ENCODE data around the gene PRELID3B.
"Not testable (repeated sequence)": the region's sequence is repeated elsewhere in the genome, so short reads cannot be mapped to it uniquely, and the experiment has no call there.

PRELID3B gene

DNA sequence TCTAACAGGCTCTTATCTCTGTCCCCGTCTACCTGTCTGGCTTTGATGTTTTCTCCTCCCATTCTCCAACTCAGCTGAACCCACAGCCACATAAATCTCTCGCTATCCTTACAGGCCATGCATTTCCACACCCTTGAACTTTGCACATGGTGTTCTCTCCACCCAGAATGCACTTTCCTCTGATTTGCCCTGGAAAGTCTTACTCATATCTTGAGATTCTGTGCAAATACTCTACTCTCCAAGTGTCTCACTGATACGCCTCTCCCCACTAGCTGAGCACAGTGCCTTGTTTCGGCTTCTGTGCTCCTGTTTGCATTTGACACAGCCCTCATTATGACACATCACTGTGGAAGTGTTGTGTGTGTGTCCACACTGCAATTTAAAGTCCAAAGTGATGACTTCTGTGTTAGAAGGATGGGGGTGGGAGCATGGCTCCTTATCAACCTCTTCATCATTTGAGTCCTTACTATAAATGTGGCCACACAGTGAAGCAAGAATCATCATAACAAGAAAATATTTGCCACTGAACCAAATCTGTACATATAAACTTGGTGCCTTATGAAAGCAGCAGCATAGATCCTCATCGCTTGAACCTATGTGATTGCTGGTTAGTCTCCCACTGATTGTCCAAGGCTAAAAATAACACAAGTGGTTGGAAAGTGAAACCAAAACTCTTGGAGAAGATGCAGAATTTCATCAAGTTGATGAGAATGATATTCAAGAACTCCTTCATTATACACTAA is 5.5 kb upstream of the PRELID3B start:
- DNase-seq, result no peak

DNA sequence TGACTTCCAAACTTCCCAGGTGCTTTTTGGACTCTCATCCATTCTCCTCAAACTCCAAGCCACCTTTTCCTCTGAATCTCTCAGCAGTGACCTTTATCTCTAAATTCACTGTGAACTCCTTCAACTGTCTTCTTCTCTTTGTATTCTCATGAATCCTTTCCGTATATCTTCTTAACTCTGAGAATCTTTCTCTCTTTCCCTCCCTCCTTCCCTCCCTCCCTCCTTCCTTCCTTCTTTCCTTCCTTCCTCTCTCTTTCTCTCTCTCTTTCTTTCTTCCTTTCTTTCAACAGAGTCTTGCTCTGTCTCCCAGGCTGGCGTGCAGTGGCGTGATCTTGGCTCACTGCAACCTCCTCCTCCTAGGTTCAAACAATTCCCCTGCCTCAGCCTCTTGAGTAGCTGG is 4.3 kb upstream of the PRELID3B start:
- DNase-seq, result no peak

DNA sequence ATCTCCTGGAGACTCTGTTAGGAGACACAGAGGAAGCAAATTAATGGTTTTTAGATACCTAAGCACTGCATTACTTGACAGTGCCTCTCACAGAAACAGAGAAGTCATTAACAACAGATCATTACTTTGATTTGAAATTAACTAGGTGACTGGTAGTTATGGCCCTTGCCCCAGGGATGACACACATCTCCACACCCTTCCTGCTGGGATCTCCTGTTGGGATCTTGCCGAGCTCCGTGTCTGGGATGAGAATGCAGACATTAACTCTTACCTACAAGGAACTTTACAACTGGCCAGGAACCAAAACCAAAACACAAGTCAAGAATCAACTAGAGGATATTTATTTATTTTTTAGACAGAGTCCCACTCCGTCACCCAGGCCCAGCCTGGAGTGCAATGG is 2.2 kb upstream of the PRELID3B start:
- DNase-seq, result no peak

DNA sequence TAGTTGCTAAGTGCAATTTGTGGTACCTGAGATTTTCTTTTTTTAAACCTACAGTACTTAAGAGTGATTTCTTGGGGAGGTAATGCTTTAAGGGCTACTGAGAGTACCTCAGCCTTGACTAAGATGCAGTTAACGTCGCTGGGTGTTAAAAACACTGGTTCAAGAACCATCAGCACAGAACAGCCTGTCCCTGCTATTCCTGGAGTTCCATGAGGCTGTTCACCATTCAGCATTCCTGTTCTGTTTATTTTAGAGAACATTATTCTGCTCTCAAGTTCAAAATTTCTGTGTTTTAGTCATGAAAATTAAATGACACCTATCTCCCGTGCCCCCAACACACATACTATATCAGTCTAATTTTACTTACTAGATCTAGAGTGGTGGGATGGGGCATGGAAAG is 1.7 kb upstream of the PRELID3B start:
- DNase-seq, result no peak

DNA sequence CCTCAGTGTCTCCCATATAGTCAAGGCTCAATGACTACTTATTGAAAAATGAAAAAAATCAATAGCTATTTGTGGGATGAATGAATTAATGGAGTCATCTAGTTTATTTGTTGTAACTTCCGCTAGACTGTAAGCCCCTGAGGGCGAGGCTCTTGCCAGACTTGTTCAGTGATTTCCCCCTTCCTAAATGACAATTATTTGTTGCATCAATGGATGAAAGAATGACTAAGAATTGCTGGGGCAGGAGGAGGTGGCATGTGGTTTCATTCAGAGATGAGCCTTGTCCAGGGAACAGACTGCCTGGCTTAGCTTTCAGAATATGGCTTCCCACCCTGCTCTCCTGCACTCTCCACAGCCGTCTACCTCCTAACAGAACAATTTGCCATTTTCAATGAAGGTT is 1.1 kb upstream of the PRELID3B start:
- DNase-seq, result no peak

DNA sequence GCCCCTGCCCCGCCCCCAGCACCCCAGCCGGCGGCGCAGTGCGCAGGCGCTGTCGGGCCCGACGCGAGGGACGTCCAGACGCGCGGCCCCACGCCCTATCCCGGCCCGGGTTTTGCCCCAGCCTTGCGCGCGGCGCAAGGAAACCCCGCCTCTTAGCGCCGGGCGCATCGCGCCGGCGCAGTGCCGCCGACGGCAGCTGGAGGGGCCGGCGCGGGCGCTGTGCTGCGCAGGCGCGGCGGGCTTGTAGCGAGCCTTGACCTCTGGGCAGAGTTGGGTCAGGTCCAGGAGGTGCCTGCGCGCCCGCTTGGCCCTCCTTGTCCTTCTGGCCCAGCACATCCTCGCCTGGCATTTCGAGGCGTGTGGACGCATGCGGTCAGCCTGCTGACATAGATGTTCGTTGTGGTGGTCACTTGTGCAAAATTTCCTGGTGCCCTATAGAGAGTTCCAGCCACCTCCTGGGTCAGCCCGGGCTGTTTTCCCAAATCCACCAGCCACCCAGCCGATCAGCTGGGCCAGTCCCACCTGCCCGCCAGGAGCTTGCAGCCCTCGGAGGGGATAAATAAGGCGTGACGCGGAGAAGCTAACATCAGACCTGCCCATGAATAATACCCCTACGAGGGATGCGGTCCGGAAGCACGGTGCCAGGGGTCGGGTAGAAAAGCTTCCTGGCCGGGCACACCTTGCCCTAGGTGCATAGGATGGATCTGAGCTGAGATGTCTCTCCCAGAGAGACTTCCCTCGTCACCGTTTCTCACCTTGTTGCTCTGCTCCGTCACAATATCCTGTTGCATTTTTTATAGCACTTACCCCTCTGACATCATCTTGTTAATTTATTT is 428 bp upstream of the PRELID3B start:
- peak; percentile 33 for DNase-seq

DNA sequence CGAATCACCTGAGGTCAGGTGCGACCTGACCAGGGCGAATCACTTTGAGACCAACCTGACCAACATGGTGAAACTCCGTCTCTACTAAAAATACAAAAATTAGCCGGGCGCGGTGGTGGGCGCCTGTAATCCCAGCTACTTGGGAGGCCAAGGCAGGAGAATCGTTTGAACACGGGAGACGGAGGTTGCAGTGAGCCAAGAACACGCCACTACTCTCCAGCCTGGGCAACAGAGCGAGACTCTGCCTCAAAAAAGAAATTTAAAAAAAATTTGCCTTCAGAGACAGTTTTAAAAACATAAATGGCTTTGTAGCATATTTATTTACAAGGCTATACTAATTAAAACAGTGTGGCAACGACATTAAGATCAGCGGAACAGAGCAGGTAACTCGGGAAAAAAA is 1.1 kb downstream of the PRELID3B start:
- DNase-seq, result not testable (repeated sequence)

DNA sequence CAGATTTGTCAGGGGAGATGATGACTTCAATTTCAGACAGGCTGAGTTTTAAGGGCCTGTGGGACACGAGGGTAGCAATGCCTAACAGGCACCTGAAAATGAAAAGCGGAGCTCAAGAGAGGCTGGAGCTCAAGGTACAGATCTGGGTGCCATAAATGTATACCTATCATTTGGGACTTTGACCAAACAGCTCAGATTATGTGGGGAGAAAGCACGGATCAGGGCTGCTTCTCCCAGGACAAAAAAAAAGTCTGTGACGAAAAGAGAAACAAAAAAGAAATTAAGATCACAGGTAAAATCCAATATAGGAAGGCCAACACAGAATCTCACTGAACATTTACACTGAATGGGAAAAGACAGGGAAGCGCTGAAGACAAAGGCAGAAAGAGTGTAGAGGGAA is 1.9 kb downstream of the PRELID3B start:
- no peak for DNase-seq

DNA sequence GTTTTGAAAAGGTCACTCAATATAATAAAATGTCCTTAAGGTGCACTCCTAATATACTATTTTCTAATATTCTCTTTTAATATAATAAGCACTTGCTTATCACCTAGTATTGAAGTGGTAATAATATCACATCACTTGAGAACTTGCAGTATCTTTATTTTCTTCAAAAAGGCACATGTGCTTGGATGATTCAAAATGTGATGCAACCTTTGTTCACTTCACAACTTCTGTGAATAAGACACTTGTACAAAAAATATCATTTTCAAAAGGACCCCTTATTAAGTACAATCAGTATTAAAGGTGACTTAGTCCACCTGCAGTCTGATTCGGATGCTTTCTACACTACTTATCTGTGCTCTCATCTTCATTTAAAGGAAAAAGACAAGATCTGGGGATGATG is 3.4 kb downstream of the PRELID3B start:
- DNase-seq, result no peak

DNA sequence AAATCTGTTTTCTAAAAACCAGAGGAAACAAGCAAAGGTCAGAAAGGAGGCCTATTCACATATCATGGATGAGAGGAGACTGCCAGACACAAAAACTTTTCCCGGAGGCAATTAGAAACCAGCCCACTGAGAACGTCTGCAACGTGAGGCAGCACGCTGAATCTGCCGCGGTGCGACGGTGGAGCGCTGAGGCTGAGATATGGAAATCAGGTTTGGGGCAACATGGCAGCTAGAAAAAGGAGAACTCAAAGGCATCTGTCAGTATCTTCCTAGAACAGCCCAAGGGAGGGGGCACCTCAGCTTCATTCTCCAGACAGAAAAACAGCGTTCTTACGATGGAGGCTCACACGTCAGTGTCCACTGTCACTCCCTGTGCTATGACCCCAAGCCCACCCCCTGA is 5.2 kb downstream of the PRELID3B start:
- DNase-seq, result no peak

DNA sequence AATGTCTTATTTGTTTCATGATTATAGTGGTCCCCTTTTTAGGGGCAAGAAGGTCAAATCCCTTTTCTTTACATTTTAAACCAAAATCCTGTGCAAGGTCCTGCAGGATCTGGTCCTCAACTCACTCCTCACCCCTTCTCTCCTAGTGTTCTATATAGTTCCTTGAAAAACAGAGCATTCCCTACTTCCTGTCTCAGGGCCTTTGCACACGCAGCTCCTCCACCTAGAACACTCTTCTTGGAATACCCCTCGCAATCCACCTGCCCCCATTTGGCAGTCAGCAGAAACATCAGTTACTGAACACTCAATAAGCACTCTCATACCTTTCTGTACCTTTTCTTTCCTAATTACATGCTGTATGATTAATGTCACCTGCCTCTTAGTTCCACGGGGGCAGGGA is 7.2 kb downstream of the PRELID3B start:
- DNase-seq, result no peak

DNA sequence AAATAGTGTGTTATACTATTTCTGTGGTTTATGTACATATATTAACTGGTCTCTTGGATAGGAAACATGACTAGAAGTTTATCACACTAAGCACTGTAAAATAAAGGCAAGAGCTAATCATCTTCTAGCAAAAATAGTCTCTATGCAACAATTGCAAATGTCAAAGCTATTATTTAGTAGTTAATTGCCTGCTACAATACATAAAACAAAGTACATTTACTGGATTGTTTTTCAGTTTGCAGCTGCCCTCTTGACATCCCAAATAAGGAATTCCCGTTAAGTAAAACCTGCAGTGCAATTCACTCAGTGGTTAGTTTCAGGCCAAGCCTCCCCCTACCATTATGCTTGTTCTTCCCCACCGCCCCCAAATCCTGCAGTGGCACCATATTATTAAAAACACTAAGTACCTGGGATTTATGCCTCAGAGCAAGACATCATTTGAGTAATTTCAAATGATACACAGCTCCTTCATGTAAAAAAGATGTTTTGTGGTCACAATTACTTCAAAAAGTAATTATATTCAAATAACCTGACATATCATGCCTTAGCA is 8.9 kb downstream of the PRELID3B start:
- DNase-seq, result no peak

DNA sequence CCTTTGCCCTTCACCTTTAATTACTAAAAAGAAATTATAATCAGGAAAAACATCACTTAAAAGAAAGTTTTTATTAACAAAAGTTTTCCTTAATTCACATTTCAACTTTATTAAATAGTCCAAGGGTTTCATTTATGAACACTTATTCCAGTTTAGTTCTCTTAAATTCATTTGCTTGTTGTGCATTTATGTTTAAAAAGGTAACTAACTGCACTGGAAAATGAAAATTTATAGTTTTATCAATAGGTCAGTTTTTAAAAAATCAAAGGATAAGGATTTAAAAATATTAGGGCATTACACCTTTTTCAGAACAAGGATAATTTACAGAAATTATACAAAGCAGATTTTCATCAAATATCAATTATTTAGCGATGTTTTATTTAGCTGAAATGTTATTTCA is 9.5 kb downstream of the PRELID3B start:
- no peak for DNase-seq

DNA sequence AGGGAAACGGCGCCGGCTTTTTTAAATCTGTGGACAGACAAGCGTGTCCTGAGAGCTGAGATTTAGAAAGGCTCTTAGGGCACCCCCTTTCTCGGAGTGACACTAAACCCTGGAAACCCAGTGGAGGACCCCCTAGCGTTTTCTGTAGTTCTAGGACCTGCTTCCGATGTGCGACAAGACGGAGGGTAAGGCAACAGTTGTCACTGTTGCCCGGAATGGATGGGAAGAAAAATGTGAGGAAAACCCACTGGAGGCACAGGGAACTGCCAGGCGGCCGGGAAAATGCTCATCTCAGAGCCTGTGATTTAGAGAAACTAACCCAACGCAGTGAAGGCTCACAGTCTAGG is 9.9 kb downstream of the PRELID3B start:
- no peak for DNase-seq

DNA sequence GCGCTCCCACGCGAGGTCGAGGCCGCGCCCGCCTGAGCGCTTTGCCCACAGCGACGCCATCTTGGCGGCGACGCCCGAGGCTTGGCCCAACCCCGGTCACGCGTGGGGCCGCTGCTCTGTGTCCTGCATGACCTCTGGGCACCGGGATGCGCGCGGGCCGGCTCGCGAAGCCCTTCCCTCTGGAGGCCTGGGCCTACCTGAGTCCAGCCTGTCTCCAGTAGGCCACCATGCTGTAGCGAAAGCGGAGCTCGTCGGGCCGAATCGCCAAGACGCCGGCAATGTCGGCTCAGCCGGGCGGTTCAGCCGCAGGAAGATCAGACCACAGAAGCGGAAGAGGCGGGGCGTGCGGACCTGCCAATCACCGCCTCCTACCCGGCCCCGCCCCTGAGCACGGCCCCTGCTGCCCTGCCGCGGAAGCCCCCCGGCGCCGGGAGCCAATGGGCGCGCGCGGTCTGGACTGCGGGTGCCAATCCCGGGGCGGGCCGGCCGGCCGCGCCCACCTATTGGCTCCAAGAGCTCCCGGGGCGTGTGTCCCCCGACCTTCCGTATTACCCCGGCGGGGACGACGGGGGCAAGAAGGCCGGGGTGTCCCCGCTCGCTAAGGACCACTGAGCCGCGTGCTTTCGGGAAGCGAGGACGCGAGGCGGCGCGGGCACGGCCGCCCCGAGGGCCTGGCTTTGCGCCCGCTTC is 10.4 kb downstream of the PRELID3B start, which contains the start of gene ATP5F1E:
ATP5F1E (minus strand) TSS at position 313 of the 690 bp plus-strand sequence; CDS start at position 229, 84 bp downstream.
- peak; percentile 78 for DNase-seq

DNA sequence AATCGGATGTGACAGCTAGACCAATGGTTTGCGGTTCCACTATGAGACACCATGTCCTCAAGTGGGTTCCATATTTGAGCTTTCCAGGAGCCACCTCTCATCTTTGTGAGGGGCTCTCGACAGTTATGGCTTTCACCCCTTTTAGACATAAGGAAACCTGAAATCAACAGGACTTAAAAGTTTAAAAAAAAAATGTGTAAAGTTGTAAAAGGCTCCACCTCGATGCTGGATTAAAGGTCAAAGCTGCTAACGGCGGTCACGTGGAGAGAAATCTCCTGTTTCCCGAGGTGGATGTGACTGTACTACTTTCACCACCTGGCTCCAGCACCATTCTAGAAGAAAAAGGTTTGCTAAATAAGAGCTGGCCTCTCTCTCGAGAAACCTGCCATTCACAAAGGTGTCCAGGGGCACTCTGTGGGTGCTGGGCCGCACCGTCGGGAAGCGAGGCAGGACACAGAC is 11.0 kb downstream of the PRELID3B start:
- DNase-seq, result no peak

DNA sequence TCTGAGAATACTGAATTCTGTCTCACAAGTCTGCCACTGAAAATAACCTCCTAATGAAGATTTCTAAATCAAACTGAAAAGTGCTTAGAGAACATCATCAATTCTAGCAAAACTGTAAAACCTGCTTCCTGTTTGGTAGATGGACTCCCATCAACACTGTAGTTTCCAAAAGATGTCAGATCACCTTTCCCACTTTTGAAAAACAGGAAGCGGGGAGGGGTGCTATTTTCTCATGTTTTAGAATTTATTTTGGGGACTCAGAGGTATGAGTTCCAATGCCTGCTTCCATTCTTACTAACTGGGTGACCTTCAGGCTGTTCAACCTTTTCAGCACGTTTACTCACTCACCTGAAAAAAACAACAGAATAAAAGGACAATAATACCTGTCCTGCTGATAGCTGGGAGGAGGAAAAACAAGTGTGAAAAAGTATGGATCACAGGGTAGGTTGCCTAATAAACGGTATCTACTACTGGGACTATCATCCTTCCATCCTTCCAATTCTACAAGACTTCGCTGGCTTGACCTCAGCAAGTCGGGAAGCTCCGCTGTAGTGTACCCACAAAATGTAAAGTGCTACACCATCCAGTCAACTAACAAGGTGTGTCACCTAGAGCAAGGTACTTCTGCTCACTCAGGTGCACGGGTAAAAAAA is 11.5 kb downstream of the PRELID3B start:
- no peak for DNase-seq

DNA sequence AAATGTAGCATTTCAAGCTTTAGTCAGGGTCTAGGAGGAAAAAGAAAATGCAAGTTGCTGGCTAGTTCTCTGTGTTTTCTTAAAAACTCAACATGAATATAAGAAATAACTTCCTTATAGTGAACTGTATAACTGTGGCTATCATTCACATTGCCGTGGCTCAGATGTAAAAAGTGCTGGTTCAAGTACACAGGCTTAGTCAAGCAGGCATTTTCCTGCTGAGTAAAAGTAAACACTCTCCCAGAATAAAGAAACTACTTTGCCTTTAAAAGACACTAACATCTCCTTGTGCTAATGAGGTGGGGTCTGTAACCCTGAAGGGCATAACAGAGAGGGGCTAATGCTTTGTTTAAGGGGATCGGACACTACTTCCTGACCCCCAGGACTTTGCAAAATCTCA is 13.8 kb downstream of the PRELID3B start:
- DNase-seq, result no peak

DNA sequence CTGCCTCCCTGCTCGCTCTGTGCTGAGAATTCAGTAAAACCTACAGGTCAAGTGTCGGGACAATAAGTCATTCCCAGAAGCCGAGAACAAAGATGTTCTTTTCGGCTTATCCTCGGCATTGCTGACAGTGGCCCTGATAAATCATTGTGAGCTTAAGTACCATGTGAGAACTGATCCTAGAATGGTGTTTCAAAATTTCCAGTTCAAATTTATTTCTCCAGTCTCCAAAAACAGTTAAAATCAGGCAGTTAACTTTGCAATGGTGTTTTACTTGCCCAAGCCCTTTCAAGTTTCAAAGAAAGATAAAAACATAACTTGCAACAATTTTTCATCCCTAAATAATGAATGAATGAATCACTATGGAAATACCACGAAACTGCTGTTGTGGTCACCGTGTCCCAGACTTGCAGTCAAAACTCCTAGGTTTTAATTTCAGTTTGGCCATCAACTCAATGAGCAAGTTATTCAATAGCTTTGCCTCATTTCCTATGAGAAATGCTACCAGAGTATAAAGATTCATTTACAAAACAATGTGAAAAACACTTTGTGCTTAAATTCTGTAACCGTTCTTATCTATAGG is 14.8 kb downstream of the PRELID3B start:
- DNase-seq, result no peak

DNA sequence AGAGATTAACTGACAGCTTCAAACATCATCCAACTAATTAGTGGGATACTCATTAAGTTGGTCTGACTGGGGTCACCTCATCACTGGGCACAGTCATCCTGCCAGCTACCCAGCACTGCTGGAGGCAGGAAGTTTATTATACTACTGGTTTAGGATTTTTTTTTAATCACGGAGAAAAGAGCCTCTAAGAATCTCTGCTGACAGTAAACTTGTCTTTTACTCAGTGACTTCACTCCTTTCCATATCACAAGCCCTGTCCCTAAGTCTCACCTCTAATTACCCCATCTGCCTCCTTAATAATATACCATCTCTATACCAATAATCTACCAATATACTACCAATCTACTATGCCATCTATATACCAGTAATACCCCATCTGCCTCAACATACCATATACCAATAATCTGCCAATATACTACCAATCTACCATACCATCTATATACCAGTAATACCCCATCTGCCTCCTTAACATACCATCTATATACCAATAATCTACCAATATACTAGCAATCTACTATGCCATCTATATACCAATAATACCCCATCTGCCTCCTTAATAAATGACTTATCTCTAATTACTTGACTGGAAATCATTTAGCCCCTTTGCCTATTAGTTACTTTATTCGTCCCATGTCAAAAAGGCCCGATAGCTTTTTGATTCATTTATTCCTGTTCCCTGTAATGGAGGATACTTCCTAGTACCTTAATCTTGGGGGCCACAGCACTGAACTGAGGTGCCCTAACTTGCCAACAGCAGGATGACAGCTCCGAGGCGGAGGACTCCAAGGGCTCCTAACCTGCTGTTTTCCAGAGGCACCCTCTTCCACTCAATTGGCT is 15.5 kb downstream of the PRELID3B start:
- no peak for DNase-seq

DNA sequence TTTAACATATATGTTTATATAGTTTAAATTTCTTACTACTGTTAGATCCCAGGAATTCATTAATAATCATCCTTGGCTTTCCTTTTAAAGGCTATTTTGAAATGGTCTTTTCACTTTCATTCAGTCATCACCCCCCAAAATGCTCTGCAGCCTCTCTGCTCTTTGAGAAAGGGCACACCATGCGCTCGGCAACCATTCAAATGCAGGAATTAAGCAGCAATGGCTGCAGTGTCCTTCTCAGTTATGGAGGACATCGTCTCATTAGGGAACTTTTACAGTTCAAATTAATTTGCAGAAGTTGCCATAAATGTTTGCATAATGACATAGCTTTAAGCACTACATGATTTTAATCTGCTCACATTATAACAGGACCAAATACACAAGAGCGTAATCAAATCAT is 17.1 kb downstream of the PRELID3B start:
- DNase-seq, result no peak

DNA sequence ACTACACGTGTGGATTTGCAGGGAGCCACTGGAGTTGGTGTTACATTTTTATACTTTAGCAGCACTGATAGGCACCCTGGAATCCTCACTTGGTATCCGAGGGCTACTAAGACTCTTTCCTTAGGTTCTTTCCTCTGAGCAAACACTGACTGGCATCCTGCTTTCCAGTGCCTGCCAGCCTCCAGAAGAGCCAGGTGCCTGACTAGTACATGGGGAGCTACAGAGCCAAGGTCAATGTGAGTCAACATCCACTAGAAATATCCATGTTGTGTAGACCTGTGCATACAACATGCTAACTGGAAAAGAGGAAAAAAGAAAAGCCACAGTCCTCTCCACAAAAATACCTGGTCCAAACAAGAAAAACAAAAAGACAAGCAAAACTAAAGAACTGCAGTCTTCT is 17.5 kb downstream of the PRELID3B start:
- DNase-seq, result no peak

All from NCI-H1436 treated with DMSO at 0.1 percent for 48 hours (cell line).